ENCODE results near the gene VIPR1. TPM values are rescaled to one million over a fixed set of nuclear protein-coding genes. Genes with fewer than 3 reads are reported as not detected.

Gene VIPR1
- total and polyA plus RNA-seq, 2 experiments from 2014 or later = 0.86 to 1.6 TPM

GRCh38 chr3:42511736-42512135, 9.3 kb downstream of the VIPR1 start:
- no peaks in the 10 kb centered on the region for H3K4me1 ChIP-seq (ENCODE audit: low read depth)
- no peak for TF ChIP-seq CTCF (IDR thresholded peaks at IDR 0.05; ENCODE audit: low read depth, low read length)
- no peaks in the 10 kb centered on the region for H3K36me3 ChIP-seq
- no peak for DNase-seq (ENCODE audit: low read depth in 1 of 2, low spot score in 1 of 2)
- H3K27me3 ChIP-seq = no peaks in the 10 kb centered on the region
- no peaks in the 10 kb centered on the region for H3K9me3 ChIP-seq (ENCODE audit: low read depth)
- H3K4me3 ChIP-seq = no peak overlapping the region
- no peak overlapping the region for H3K27ac ChIP-seq

GRCh38 chr3:42513121-42513520, 10.7 kb downstream of the VIPR1 start:
- H3K9me3 ChIP-seq (ENCODE audit: low read depth) = no peaks in the 10 kb centered on the region
- DNase-seq (ENCODE audit: low read depth in 1 of 2, low spot score in 1 of 2) = no peak
- no peak overlapping the region for H3K27ac ChIP-seq
- H3K4me3 ChIP-seq = no peak overlapping the region
- H3K36me3 ChIP-seq = no peaks in the 10 kb centered on the region
- no peaks in the 10 kb centered on the region for H3K4me1 ChIP-seq (ENCODE audit: low read depth)
- H3K27me3 ChIP-seq = no peaks in the 10 kb centered on the region
- TF ChIP-seq CTCF (IDR thresholded peaks at IDR 0.05; ENCODE audit: low read depth, low read length) = no peak

GRCh38 chr3:42513521-42513920, 11.1 kb downstream of the VIPR1 start:
- no peaks in the 10 kb centered on the region for H3K4me1 ChIP-seq (ENCODE audit: low read depth)
- H3K27me3 ChIP-seq = no peaks in the 10 kb centered on the region
- no peak for TF ChIP-seq CTCF (IDR thresholded peaks at IDR 0.05; ENCODE audit: low read depth, low read length)
- no peak overlapping the region for H3K27ac ChIP-seq
- H3K4me3 ChIP-seq = no peak overlapping the region
- no peak for DNase-seq (ENCODE audit: low read depth in 1 of 2, low spot score in 1 of 2)
- H3K36me3 ChIP-seq = no peaks in the 10 kb centered on the region
- no peaks in the 10 kb centered on the region for H3K9me3 ChIP-seq (ENCODE audit: low read depth)

DNA sequence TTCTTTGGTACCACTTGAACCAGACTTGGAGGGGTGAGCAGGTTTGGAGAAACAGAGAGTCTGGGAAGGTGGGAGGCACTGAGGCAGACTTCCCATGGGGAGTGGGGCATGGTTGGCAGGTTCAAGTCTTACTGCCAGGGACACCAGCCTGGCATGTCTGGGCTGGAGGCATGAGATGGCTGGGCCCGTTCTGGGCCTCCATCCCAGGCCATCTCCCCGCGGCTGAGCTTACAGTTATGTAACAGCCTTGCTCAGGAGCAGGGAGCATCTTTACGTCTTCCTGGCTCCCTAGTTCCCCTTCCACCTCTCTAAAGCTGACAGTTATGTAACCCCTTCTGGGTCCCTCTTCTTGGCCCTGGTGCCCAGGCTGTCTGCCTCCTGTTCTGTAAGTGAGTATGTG, 12.4 kb downstream of the VIPR1 start:
- Histone ChIP-seq H3K27me3 (no peaks in the 10 kb centered on the region), H3K36me3 (no peaks in the 10 kb centered on the region), H3K4me3 (no peak overlapping the region), H3K27ac (no peak overlapping the region), H3K4me1 (ENCODE audit: low read depth) (no peaks in the 10 kb centered on the region), H3K9me3 (ENCODE audit: low read depth) (no peaks in the 10 kb centered on the region)
- TF ChIP-seq CTCF (IDR thresholded peaks at IDR 0.05; ENCODE audit: low read depth, low read length) = no peak
- DNase-seq (ENCODE audit: low read depth in 1 of 2, low spot score in 1 of 2) = no peak

- no peak overlapping the region for H3K27ac ChIP-seq
- no peaks in the 10 kb centered on the region for H3K36me3 ChIP-seq
- H3K4me3 ChIP-seq = no peak overlapping the region
- no peak for DNase-seq (ENCODE audit: low read depth in 1 of 2, low spot score in 1 of 2)
- H3K4me1 ChIP-seq (ENCODE audit: low read depth) = no peaks in the 10 kb centered on the region
- no peak for TF ChIP-seq CTCF (IDR thresholded peaks at IDR 0.05; ENCODE audit: low read depth, low read length)
- H3K27me3 ChIP-seq = no peaks in the 10 kb centered on the region
- no peaks in the 10 kb centered on the region for H3K9me3 ChIP-seq (ENCODE audit: low read depth)
Measured at GRCh38 chr3:42515391-42515916, 13.0 kb downstream of the VIPR1 start.

DNA sequence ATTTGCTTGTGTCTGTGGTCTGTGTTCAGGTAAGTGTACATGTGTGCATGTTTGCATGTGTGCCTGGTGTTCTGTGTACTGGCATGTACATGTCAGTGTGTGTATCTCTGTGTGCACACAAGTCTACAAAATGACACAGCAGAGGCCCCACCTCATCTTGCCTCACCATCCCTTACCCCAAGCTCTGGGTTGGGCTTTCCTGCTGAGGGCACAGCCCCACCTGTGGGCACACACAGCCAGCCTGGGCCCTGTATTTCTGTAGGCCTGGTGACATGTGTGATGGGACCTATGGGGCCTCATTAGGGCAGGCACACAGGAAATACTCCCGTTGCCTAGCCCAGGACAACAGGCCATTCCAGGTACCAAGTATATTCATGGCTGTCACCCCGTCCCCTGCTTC, 13.5 kb downstream of the VIPR1 start:
- TF ChIP-seq CTCF (IDR thresholded peaks at IDR 0.05; ENCODE audit: low read depth, low read length) = no peak
- Histone ChIP-seq H3K27ac (no peak overlapping the region), H3K9me3 (ENCODE audit: low read depth) (no peaks in the 10 kb centered on the region), H3K36me3 (no peaks in the 10 kb centered on the region), H3K4me1 (ENCODE audit: low read depth) (no peaks in the 10 kb centered on the region), H3K4me3 (no peak overlapping the region), H3K27me3 (no peaks in the 10 kb centered on the region)
- no peak for DNase-seq (ENCODE audit: low read depth in 1 of 2, low spot score in 1 of 2)

Measured in cardiac muscle cell (in vitro differentiated cells and primary cell).